HG03432 (cell line): ENCODE data around the gene SNX13.

Source experiments
- ATAC-seq: cut with Tn5 transposase; IDR thresholded peaks from one replicate; pipeline ENCODE4 v1.9.1; 2021; ENCODE audit warnings: mild to moderate bottlenecking, moderate library complexity; ENCODE audit not compliant: unreplicated experiment

The SNX13 gene, protein sequence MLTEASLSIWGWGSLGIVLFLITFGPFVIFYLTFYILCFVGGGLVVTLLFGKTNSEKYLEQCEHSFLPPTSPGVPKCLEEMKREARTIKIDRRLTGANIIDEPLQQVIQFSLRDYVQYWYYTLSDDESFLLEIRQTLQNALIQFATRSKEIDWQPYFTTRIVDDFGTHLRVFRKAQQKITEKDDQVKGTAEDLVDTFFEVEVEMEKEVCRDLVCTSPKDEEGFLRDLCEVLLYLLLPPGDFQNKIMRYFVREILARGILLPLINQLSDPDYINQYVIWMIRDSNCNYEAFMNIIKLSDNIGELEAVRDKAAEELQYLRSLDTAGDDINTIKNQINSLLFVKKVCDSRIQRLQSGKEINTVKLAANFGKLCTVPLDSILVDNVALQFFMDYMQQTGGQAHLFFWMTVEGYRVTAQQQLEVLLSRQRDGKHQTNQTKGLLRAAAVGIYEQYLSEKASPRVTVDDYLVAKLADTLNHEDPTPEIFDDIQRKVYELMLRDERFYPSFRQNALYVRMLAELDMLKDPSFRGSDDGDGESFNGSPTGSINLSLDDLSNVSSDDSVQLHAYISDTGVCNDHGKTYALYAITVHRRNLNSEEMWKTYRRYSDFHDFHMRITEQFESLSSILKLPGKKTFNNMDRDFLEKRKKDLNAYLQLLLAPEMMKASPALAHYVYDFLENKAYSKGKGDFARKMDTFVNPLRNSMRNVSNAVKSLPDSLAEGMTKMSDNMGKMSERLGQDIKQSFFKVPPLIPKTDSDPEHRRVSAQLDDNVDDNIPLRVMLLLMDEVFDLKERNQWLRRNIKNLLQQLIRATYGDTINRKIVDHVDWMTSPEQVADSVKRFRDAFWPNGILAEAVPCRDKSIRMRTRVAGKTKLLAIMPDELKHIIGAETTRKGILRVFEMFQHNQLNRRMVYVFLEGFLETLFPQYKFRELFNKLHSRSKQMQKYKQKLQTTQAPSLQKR

DNA sequence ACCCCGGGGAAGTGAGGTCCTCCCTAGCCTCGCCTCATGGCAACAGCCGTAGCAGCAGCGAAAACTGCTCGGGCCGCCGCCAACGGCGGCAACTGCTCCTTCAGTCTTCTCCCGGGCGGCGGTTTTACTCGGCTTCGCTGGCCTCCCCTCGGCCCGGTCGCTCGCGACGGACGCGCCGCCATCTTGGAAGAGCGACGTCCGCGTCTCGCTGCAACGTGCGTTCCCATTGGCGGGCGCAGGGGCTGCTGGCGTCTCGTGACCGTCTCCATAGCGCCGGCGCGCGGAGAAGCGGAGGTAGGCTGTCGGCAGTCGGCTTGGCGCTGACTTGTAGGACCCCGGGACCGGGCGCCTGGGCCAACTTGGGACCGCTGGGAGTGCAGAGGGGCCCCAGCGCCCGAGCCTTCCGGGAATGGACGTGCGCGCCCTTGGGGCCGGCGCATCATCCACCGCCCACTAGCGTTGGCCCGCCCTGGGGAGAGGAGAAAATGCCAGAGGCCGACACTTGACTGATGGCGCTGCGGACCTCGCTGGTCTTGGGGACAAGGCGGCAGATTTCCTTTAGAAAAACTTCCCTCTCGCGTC is at the start of gene SNX13:
Gene SNX13 (minus strand): TSS at position 193 of the 582 bp plus-strand sequence. CDS start 199 bp downstream, outside the sequence.
- peak; percentile 95 for ATAC-seq

DNA sequence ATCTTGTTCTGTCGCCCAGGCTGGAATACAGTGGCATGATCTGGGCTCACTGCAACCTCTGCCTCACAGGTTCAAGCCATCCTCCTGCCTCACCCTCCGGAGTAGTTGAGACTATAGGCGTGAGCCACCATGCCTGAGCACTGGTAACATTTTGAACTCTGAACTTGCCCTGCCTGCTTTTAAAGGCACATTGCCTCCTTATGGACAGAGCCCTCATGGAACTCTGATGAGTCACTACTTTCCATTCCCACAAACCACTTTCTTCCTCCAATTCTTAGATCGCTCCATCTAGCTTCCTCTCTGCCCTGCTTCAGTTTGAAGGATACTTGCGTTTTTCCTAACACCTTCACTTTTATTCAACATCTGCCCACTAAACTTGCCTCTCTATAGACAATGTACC is 49.3 kb upstream of the SNX13 start:
- no peak for ATAC-seq

DNA sequence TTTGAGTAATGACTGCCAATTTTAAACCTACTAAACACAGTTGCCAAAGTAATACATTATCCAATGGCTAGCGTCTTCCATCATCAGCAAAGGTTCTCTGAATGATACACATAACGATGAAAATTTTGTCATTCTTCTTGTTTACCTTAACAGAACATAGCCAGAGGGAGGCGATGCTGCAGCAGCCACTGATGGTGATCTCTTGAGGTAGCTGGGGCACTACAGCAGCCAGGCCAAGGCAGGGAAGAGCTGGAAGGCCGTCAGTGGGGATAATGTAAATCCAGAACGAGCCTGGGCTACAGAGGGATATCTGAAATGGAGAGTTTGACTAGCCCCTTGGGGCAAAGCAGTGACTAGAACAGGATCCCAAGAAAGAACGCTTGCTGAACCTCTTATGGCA is 48.6 kb upstream of the SNX13 start:
- ATAC-seq = no peak

DNA sequence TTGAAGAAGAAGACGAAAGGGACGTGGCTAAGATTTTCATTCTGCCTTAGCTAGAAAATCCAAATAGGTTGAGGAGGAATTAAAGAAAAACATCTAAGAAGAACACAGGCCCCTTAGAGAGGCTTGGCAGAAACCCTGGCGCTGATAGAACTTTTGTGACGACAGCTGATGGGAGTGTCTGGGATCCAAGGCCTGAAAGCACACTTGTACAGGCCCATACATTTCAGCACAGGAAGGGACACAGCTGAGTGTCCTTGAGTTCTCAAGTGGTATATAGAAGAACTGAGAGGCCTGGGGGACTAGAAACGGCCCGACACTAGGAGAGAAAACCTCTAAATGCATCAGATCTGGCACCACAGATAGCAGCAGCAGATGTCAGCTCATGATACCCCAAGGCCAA is 47.8 kb upstream of the SNX13 start:
- no peak for ATAC-seq

DNA sequence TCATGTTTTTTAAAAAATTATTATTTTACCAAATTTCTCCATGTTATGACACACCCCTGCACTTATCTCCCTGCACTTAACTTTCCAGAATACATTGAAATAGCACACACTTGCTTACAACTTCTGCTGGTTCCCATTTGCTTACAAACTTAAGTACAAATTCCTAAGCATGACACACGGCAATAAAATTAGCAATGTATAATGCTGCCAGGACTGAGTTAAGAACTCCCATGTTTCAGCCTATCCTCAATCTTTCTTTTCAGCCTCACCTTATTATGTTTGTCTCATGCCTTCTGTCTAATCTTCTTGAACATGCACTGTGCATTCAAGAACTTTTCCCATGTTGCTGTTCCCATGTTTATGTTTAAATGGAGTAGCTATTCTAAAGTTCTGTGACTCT is 46.6 kb upstream of the SNX13 start:
- no peak for ATAC-seq

DNA sequence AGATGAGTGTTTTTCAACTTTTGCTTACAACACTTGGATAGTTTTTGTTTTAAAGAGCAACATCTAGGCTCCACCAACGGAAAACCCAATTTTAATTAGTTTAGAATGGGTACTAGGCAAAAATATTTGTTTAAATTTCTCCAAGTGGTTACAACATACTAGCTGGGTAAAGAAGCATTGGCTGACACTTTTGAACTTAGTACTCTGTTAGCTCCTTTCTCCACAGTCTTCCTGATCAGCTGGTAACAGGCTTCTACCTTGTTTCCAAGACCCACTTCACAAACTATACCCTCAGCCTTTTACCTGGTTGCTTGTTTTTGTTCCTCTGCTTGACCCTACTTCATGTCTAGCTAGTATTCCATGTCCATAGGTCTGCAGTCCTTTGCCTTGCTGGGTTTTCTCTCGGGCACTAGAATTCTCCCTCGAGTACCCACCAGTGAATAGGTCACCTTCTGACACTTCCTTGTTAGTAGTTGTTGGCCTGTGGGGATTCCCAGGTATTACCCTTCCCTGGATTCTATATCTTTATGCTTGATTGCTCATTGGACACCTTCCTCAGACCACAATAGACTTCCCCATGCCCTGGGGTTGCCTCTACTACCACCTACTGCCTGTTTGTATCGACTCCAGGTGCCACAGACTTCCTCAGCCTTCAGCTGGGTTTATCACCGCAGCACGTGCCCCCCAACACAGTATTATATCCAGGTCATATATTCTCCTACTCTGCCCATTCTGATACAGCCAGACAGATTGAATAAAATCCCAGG is 45.4 kb upstream of the SNX13 start:
- ATAC-seq = no peak

DNA sequence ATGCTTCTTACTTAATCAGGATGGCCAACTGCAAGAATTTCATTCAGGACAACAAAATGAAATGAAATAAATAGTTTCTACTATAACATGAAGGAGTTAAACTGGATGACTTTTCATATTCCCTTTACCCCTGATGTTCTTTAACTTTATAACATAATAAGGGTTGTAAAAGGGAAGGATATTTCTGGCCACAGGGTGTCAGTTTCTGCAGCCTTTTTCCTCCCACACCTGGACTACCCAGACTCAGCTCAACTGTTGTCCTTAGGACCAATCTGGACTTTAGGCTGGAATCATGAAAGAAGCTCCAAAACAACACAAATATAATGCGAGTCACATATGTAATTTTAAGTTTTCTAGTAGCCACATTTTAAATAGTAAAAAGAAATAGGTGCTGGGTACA is 44.0 kb upstream of the SNX13 start:
- no peak for ATAC-seq

DNA sequence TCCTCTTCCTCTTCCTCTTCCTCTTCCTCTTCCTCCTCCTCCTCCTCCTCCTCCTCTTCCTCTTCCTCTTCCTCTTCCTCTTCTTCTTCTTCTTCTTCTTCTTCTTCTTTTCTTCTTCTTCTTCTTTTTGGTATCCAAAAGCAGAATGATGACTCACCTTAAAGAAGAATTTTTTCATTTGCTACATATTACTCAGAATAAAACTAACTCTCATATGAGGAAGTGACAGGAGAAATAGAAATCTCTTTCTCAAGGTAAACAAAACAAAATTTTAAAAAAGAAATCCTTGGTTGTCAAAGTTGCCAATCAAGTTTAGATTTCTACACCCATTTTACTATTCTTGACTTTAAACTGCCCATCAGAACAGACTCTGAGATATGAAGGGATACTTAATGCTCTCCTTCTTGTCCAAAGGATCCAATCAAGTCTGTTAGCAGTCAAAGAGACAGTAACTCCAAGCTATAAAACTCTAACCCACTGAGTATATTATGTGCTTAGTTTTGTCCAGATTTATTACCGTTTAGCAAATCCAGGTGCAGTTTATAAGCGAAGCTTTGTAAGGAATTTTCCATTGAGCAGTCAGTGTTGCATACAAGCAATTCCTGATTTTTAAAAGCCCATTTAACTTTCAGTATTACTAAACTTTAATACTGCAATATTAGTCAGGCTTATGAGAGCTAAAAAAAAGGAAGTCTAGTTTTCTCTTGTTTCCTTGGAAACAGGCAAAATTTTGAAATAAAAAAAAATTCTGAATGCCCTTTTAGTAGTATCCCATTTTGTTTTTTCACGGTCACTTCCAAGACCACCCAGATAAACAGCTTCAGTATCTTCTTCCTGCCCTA is 43.1 kb upstream of the SNX13 start:
- ATAC-seq = no peak

DNA sequence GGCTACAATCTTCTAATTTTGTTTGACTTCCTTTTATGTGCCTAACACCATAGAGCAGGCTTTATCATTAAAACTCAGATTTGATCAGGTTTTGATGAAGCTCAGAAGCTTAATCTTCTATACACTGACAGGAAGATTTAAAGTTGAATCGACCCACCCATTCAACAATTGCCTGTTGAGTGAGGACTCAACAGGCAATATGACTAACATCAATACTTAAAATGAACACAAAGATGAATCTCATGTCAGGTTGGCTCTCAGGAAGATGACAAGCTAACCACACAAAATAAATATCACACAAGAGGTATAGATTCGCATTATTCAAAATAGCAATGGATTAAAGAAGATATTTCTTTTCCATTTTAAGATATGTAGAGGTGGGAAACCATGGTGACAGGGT is 36.7 kb upstream of the SNX13 start:
- ATAC-seq = no peak

DNA sequence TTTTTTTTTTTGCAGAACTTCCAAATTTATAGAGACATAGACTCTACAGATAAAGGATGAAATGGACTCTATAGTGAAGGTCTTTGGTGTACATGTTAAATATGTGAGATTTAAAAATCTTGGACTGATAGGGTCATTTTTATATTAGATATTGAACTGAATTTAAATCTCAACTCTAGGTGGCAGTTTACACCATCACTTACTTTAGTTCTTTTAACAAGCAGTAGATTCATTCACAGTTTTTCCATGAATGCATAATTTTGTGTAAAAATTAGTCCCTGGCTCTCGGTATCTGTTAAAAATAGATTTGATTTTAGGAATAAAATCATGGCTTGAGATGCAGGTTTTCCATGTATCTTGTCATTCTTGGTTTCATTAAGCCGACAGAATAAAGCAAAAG is 31.1 kb upstream of the SNX13 start:
- no peak for ATAC-seq

DNA sequence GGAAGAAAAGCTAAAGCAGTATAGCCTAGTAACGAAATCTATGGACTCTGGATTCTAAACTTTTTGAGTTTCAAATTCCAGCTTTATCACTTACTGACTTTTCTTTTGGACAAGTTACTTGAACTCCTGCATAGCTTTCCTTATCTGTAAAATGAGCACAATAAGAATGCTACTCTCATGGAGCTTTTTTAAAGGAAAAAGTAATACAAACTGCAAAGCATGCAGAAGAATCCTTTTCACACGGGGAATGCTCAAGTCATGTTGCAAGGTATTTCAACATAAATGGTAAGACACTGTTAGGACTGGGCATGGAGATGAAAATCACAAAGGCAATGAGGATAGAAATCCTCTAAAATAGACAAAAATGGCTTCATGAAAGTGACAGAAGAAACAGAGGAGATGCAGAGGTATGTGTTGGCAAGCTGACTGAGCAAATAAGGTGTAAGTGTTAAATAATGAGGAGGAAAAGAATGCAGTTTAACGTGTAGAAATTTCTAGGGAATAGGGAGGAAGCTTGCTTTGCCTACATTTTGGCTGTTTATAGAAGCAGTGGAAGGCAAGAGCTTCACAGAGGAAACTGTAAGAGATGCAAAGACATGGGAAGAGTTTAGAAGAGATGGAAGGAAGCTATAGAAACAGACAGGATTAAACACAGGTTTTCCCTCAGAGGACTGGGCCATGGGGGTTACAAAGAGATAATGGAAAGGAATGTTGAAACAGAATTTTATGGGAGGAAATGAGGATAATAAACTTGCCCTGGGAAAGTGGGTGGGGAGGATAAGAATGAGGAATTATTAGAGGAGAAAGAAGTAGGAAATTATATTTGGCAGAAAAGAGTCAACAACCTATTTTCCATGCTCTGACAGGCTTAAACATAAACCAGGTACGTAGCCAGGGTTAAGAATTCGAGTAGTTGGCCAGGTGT is 28.8 kb upstream of the SNX13 start:
- ATAC-seq = no peak

DNA sequence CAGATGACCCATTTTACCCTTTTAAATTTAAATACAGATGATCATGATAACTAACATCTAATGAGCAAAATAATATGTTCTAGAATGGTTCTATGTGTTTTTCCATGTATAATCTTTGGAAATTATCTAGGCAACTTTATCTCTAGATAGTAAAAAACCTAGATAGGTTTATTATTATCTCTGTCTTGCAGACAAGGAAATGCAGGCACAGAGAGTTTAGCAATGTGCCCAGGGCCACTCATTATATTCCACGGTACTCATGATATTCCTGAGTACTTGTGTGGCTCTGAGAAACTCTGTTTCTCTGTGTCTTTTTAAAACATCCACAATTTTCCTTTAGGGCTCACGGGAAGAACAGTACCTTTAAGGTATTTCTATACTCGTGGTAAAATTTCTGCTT is 26.4 kb upstream of the SNX13 start:
- no peak for ATAC-seq

DNA sequence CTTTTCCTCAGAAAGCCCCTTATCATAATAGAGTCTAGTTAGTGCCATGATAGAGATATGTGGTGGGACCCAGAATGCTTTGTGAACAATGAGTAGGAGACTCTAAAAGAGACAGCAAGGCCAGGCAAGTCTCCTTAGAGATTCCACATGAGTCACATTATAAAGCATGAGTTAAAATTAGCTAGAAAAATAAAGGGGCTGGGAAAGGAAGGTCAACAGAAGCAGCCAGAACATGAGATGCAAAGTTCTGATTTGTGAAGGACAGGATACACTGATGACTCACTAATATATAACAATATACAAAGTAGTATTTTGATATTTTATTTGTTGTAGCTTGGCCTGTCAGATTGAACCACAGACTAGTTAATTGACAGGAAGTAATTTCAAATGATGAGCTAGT is 25.3 kb upstream of the SNX13 start:
- no peak for ATAC-seq

DNA sequence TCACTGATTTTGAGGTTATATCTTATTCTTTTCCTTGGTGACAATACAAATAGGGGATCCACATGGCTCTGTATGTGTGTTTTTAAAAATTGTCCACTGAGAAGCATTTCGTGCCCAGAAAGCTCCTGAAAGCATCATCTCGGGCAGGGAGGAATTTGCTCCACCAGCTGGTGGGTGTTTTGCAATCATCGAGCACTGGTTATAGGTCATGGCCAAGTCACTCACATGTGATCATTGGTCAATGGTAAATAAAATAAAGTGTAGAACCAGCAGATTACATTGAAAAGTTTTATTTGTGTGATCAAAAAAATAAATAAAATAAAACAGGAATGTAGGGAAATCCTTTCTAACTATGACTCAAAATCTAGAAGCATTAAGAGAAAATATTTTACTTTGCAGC is 23.0 kb upstream of the SNX13 start:
- ATAC-seq = no peak

DNA sequence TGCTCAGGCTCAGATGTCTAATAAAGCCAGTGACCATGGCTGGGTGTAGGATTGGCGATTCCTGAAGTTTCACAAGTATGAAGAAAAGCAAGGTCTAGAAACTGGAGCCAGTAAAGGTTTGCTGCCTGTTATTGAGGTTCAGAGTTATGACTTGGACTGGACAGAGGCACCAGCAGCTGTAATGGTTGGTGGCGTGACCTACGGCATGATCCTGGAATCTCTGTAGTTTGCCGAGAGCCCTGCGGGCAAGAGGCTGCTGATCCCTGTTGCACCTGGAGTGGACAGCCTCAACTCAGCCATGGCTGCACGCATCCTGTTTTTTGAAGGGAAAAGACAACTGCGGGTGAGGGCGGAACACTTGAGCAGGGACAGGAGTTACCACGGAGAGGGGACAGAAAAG is 22.4 kb upstream of the SNX13 start:
- ATAC-seq = no peak

DNA sequence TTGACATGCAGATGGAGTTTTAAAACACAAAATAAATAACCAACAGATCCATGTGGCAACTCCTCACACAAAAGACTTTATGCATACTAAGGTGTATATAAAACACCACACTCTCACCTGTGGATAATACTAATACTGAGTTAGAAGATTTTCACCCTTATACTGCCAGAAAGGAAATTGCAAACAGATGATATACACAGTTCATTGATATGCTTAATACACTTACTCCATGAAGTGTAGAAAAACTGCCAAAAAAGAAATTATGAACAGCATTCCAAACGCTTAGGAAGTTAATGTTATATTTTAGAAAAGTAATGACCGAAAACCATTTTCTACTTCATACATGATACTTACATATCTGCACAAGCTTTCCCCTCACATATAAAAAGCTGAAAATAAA is 17.6 kb upstream of the SNX13 start:
- ATAC-seq = no peak

DNA sequence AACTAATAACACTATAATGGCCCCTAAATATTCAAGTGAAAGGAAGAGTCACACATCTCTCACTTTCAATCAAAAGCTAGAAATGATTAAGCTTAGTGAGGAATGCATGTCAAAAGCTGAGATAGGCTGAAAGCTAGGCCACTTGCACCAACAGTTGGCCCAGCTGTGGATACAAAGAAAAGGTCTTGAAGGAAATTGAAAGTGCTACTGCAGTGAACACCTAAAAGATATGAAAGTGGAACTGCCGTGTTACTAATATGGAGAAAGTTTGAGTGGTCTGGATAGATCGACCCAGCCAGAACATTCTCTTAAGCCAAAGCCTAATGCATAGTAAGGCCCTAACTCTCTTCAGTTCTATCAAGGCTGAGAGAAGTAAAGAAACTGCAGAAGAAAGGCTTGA is 12.1 kb upstream of the SNX13 start:
- ATAC-seq = peak; percentile 100

DNA sequence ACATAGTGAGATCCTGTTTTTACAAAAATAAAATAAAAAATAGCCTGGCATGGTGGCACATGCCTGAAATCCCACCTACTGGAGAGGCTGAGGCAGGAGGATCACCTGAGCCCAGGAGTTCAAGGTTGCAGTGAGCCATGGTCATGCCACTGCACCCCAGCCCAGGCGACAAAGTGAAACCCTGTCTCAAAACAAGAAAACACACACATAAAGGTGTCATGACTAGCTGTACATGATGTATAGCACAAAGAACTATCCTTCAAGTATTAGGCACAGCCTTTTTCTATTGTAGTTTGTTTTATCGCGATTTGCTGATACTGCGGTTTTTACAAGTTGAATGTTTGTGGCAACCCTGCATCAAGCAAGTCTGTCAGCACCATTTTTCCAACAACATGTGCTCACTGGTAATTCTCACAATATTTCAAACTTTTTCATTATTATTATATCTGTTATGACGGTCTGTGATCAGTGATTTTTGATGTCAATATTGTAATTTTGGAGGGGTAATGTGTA is 11.5 kb upstream of the SNX13 start:
- ATAC-seq = no peak
